GM21381 (cell line): ENCODE data around the gene STK24.

ENCODE experiments used
- ATAC-seq: cut with Tn5 transposase; IDR thresholded peaks from one replicate; pipeline ENCODE4 v1.9.1; 2021; ENCODE audit warnings: mild to moderate bottlenecking, moderate library complexity; ENCODE audit not compliant: unreplicated experiment

Gene STK24

GRCh38 chr13:98457053-98457452 lies 119.9 kb downstream of the STK24 start:
- ATAC-seq, result no peak

- no peak for ATAC-seq
These were observed 120.5 kb downstream of the STK24 start for GRCh38 chr13:98456413-98456845.

GRCh38 chr13:98454389-98454881 lies 122.5 kb downstream of the STK24 start:
- ATAC-seq, result no peak

GRCh38 chr13:98452851-98453843 lies 123.8 kb downstream of the STK24 start:
- ATAC-seq, result no peak

GRCh38 chr13:98451676-98452470 lies 125.0 kb downstream of the STK24 start:
- ATAC-seq, result no peak

- no peak for ATAC-seq
These were observed 126.3 kb downstream of the STK24 start for GRCh38 chr13:98450539-98451111.

- ATAC-seq, result no peak
These were observed 126.9 kb downstream of the STK24 start for GRCh38 chr13:98450026-98450425.

- no peak for ATAC-seq
These were observed 127.6 kb downstream of the STK24 start for GRCh38 chr13:98449273-98449672.

- ATAC-seq, result no peak
These were observed 128.3 kb downstream of the STK24 start for GRCh38 chr13:98448642-98448928.

- no peak for ATAC-seq
These were observed 128.8 kb downstream of the STK24 start for GRCh38 chr13:98447881-98448641.

- no peak for ATAC-seq
These were observed 129.8 kb downstream of the STK24 start for GRCh38 chr13:98447130-98447529.

GRCh38 chr13:98446234-98446621 lies 130.7 kb downstream of the STK24 start:
- no peak for ATAC-seq

- ATAC-seq, result peak; percentile 94
These were observed 131.3 kb downstream of the STK24 start for GRCh38 chr13:98445340-98446233.

- ATAC-seq, result no peak
These were observed 132.5 kb downstream of the STK24 start for GRCh38 chr13:98444381-98444780.

GRCh38 chr13:98443800-98444325 lies 133.0 kb downstream of the STK24 start:
- no peak for ATAC-seq

- ATAC-seq, result no peak
These were observed 133.6 kb downstream of the STK24 start for GRCh38 chr13:98443329-98443728.

GRCh38 chr13:98442391-98443230 lies 134.3 kb downstream of the STK24 start:
- no peak for ATAC-seq

GRCh38 chr13:98441056-98441676 lies 135.7 kb downstream of the STK24 start:
- no peak for ATAC-seq
